ENCODE data around the gene PIAS2. TPM values are rescaled to one million over a fixed set of nuclear protein-coding genes. Genes with fewer than 3 reads are reported as not detected.
A peak's percentile ranks its signal among the peaks of the same experiment; 100 is the strongest.

Gene PIAS2
- total and polyA plus RNA-seq, 2 experiments from 2014 or later, result 30.3 to 54.2 TPM

DNA sequence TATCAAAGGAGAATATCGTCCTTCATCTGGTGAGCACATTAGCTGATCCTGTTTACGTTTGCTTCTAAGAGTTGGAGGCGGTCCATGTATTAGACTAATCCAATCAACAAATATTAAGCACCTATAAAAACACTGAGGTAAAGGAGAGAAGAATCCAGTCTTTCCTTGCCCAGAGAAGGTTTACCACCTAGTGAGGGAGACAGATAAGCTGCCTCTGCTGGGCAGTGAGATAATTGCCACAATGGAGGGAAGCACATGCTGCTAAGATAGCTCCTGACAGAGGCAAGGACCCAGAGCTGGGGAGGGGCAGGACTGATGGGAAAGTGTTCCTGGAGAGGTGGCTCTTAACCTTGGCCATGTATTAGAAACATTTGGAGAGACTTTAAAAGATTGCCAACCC is 123.7 kb downstream of the PIAS2 start:
- Mint-ChIP-seq H3K4me1 (peaks cover 14% of the 10 kb centered on the region), H3K27me3 (ENCODE audit: insufficient read depth, low read depth, poor library complexity) (peaks cover 3% of the 10 kb centered on the region), H3K27ac (no peak overlapping the region), H3K9me3 (peaks cover 16% of the 10 kb centered on the region; the same call in 2 of the 3 replicates), H3K36me3 (ENCODE audit: low read depth) (peaks cover 16% of the 10 kb centered on the region), H3K4me3 (no peak overlapping the region)
- Histone ChIP-seq H3K4me1 (ENCODE audit: insufficient read depth) (0 out of 2 replicates have a peak, but pooled peaks cover 4% of the 10 kb centered on the region), H3K9me2 (ENCODE audit: insufficient read depth) (no peaks in the 10 kb centered on the region), H3K27ac (ENCODE audit: low read depth) (no peak overlapping the region), H3K27me3 (ENCODE audit: insufficient read depth) (no peaks in the 10 kb centered on the region), H3F3A (replicated peaks; ENCODE audit: low read depth) (no peaks in the 10 kb centered on the region), H3K4me3 (no peak overlapping the region), H3K36me3 (ENCODE audit: insufficient read depth) (peaks cover 4% of the 10 kb centered on the region; the same call in 1 of the 2 replicates), H3K79me2 (replicated peaks; ENCODE audit: insufficient read depth) (no peaks in the 10 kb centered on the region), H3K4me2 (no peak overlapping the region), H2AFZ (no peak overlapping the region), H4K20me1 (replicated peaks; ENCODE audit: insufficient read depth) (no peaks in the 10 kb centered on the region)
- peak; percentile 67 for DNase-seq (ENCODE audit: low spot score)
- peak; percentile 93 for ATAC-seq
- no peak for TF ChIP-seq NANOG (IDR thresholded peaks at IDR 0.05; ENCODE audit: borderline replicate concordance)
- TF ChIP-seq POLR2AphosphoS5 (IDR thresholded peaks at IDR 0.05; ENCODE audit: low read depth), result no peak
- TF ChIP-seq, protein P1, sequence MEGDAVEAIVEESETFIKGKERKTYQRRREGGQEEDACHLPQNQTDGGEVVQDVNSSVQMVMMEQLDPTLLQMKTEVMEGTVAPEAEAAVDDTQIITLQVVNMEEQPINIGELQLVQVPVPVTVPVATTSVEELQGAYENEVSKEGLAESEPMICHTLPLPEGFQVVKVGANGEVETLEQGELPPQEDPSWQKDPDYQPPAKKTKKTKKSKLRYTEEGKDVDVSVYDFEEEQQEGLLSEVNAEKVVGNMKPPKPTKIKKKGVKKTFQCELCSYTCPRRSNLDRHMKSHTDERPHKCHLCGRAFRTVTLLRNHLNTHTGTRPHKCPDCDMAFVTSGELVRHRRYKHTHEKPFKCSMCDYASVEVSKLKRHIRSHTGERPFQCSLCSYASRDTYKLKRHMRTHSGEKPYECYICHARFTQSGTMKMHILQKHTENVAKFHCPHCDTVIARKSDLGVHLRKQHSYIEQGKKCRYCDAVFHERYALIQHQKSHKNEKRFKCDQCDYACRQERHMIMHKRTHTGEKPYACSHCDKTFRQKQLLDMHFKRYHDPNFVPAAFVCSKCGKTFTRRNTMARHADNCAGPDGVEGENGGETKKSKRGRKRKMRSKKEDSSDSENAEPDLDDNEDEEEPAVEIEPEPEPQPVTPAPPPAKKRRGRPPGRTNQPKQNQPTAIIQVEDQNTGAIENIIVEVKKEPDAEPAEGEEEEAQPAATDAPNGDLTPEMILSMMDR (conservative IDR thresholded peaks at IDR 0.05; ENCODE audit: low read depth in 2 of 2), result peak; percentile 49 to 51
- no peak for TF ChIP-seq CREB1 (CRISPR knock-in tag; IDR thresholded peaks at IDR 0.05; ENCODE audit: low read depth)
- TF ChIP-seq ZNF114 (CRISPR knock-in tag; IDR thresholded peaks at IDR 0.05), result no peak
- TF ChIP-seq, protein P2, sequence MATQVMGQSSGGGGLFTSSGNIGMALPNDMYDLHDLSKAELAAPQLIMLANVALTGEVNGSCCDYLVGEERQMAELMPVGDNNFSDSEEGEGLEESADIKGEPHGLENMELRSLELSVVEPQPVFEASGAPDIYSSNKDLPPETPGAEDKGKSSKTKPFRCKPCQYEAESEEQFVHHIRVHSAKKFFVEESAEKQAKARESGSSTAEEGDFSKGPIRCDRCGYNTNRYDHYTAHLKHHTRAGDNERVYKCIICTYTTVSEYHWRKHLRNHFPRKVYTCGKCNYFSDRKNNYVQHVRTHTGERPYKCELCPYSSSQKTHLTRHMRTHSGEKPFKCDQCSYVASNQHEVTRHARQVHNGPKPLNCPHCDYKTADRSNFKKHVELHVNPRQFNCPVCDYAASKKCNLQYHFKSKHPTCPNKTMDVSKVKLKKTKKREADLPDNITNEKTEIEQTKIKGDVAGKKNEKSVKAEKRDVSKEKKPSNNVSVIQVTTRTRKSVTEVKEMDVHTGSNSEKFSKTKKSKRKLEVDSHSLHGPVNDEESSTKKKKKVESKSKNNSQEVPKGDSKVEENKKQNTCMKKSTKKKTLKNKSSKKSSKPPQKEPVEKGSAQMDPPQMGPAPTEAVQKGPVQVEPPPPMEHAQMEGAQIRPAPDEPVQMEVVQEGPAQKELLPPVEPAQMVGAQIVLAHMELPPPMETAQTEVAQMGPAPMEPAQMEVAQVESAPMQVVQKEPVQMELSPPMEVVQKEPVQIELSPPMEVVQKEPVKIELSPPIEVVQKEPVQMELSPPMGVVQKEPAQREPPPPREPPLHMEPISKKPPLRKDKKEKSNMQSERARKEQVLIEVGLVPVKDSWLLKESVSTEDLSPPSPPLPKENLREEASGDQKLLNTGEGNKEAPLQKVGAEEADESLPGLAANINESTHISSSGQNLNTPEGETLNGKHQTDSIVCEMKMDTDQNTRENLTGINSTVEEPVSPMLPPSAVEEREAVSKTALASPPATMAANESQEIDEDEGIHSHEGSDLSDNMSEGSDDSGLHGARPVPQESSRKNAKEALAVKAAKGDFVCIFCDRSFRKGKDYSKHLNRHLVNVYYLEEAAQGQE (IDR thresholded peaks at IDR 0.05; ENCODE audit: unreplicated experiment), result no peak
- no peak for TF ChIP-seq STAT1 (IDR thresholded peaks at IDR 0.05; ENCODE audit: unreplicated experiment)
- no peak for TF ChIP-seq ZNF331 (CRISPR knock-in tag; IDR thresholded peaks at IDR 0.05; ENCODE audit: low read depth)

DNA sequence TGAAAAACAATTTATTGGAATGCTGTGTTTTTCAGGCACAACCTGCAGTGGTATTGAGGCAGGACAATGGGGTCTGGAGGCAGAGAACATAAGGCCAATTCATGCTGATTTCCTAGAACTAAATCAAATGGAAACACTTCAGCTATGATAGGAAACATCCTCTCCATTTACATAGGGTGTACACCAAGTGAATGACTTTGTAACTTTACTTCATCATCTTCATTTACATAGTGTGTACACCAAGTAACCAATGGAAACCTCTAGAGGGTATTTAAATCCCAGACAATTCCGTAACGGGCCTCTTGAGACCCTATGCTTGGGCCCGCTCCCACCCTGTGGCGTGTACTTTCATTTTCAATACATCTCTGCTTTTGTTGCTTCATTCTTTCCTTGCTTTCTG is 128.2 kb downstream of the PIAS2 start:
- Histone ChIP-seq H3K9me2 (ENCODE audit: insufficient read depth) (no peaks in the 10 kb centered on the region), H3K4me3 (no peak overlapping the region), H3K36me3 (ENCODE audit: insufficient read depth) (peaks cover 4% of the 10 kb centered on the region; the same call in 1 of the 2 replicates), H3K4me1 (ENCODE audit: insufficient read depth) (peaks cover 7% of the 10 kb centered on the region; the same call in 1 of the 2 replicates), H4K20me1 (replicated peaks; ENCODE audit: insufficient read depth) (no peaks in the 10 kb centered on the region), H3K27me3 (ENCODE audit: insufficient read depth) (no peaks in the 10 kb centered on the region), H2AFZ (no peak overlapping the region), H3K4me2 (no peak overlapping the region), H3F3A (replicated peaks; ENCODE audit: low read depth) (no peaks in the 10 kb centered on the region), H3K27ac (ENCODE audit: low read depth) (no peak overlapping the region), H3K79me2 (replicated peaks; ENCODE audit: insufficient read depth) (no peaks in the 10 kb centered on the region)
- Mint-ChIP-seq H3K27me3 (ENCODE audit: insufficient read depth, low read depth, poor library complexity) (no peaks in the 10 kb centered on the region), H3K36me3 (ENCODE audit: low read depth) (peaks cover 19% of the 10 kb centered on the region), H3K9me3 (peaks cover 25% of the 10 kb centered on the region), H3K27ac (no peak overlapping the region), H3K4me3 (no peak overlapping the region), H3K4me1 (peaks cover 8% of the 10 kb centered on the region)
- DNase-seq (ENCODE audit: low spot score) (no peak), ATAC-seq (no peak)
- TF ChIP-seq JUNB (IDR thresholded peaks at IDR 0.05; ENCODE audit: unreplicated experiment), result no peak
- TF ChIP-seq STAT1 (IDR thresholded peaks at IDR 0.05; ENCODE audit: unreplicated experiment), result no peak
- TF ChIP-seq, protein P3, sequence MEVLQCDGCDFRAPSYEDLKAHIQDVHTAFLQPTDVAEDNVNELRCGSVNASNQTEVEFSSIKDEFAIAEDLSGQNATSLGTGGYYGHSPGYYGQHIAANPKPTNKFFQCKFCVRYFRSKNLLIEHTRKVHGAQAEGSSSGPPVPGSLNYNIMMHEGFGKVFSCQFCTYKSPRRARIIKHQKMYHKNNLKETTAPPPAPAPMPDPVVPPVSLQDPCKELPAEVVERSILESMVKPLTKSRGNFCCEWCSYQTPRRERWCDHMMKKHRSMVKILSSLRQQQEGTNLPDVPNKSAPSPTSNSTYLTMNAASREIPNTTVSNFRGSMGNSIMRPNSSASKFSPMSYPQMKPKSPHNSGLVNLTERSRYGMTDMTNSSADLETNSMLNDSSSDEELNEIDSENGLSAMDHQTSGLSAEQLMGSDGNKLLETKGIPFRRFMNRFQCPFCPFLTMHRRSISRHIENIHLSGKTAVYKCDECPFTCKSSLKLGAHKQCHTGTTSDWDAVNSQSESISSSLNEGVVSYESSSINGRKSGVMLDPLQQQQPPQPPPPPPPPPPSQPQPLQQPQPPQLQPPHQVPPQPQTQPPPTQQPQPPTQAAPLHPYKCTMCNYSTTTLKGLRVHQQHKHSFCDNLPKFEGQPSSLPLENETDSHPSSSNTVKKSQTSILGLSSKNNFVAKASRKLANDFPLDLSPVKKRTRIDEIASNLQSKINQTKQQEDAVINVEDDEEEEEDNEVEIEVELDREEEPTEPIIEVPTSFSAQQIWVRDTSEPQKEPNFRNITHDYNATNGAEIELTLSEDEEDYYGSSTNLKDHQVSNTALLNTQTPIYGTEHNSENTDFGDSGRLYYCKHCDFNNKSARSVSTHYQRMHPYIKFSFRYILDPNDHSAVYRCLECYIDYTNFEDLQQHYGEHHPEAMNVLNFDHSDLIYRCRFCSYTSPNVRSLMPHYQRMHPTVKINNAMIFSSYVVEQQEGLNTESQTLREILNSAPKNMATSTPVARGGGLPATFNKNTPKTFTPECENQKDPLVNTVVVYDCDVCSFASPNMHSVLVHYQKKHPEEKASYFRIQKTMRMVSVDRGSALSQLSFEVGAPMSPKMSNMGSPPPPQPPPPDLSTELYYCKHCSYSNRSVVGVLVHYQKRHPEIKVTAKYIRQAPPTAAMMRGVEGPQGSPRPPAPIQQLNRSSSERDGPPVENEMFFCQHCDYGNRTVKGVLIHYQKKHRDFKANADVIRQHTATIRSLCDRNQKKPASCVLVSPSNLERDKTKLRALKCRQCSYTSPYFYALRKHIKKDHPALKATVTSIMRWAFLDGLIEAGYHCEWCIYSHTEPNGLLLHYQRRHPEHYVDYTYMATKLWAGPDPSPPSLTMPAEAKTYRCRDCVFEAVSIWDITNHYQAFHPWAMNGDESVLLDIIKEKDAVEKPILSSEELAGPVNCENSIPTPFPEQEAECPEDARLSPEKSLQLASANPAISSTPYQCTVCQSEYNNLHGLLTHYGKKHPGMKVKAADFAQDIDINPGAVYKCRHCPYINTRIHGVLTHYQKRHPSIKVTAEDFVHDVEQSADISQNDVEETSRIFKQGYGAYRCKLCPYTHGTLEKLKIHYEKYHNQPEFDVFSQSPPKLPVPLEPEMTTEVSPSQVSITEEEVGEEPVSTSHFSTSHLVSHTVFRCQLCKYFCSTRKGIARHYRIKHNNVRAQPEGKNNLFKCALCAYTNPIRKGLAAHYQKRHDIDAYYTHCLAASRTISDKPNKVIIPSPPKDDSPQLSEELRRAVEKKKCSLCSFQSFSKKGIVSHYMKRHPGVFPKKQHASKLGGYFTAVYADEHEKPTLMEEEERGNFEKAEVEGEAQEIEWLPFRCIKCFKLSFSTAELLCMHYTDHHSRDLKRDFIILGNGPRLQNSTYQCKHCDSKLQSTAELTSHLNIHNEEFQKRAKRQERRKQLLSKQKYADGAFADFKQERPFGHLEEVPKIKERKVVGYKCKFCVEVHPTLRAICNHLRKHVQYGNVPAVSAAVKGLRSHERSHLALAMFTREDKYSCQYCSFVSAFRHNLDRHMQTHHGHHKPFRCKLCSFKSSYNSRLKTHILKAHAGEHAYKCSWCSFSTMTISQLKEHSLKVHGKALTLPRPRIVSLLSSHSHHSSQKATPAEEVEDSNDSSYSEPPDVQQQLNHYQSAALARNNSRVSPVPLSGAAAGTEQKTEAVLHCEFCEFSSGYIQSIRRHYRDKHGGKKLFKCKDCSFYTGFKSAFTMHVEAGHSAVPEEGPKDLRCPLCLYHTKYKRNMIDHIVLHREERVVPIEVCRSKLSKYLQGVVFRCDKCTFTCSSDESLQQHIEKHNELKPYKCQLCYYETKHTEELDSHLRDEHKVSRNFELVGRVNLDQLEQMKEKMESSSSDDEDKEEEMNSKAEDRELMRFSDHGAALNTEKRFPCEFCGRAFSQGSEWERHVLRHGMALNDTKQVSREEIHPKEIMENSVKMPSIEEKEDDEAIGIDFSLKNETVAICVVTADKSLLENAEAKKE (CRISPR knock-in tag; IDR thresholded peaks at IDR 0.05), result no peak
